ENCODE data around the gene MTR. TPM values are rescaled to one million over a fixed set of nuclear protein-coding genes. Genes with fewer than 3 reads are reported as not detected.

The MTR gene
- total RNA-seq, 1 donor from 2014 or later: 35.8 TPM

DNA sequence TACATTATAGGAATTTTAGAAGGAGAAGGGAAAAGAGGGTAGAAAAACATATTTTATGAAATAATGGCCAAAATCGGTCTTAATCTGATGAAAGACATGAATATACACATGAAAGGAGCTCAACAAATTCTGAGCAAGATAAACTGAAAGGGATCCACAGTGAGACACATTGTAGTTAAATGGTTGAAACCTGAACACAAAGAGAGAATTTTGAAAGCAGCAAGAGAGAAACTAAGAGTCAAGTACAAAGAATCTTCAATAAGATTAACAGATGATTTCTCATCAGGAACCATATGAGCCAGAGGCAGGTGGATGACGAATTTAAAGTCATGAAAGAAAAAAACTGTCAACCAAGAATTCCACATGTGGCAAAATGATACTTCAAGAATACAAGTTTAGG lies 15.8 kb upstream of the MTR start:
- no peak overlapping the region for H3K4me3 Mint-ChIP-seq (ENCODE audit: unreplicated experiment)
- TF ChIP-seq EZH2 (IDR thresholded peaks at IDR 0.05; ENCODE audit: insufficient read depth, low read length): no peak
- TF ChIP-seq, protein P1, sequence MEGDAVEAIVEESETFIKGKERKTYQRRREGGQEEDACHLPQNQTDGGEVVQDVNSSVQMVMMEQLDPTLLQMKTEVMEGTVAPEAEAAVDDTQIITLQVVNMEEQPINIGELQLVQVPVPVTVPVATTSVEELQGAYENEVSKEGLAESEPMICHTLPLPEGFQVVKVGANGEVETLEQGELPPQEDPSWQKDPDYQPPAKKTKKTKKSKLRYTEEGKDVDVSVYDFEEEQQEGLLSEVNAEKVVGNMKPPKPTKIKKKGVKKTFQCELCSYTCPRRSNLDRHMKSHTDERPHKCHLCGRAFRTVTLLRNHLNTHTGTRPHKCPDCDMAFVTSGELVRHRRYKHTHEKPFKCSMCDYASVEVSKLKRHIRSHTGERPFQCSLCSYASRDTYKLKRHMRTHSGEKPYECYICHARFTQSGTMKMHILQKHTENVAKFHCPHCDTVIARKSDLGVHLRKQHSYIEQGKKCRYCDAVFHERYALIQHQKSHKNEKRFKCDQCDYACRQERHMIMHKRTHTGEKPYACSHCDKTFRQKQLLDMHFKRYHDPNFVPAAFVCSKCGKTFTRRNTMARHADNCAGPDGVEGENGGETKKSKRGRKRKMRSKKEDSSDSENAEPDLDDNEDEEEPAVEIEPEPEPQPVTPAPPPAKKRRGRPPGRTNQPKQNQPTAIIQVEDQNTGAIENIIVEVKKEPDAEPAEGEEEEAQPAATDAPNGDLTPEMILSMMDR (IDR thresholded peaks at IDR 0.05; ENCODE audit: insufficient read depth, low read depth, low read length): no peak
- Histone ChIP-seq H4K20me1 (ENCODE audit: insufficient read depth, low read length) (no peaks in the 10 kb centered on the region), H3K9me3 (ENCODE audit: insufficient read depth, low read depth, low read length) (peaks cover 3% of the 10 kb centered on the region), H3K79me2 (ENCODE audit: insufficient read depth, low read length) (no peaks in the 10 kb centered on the region), H3K4me2 (ENCODE audit: low read length) (no peak overlapping the region), H3K27ac (ENCODE audit: low read depth, low read length) (no peak overlapping the region), H3K36me3 (ENCODE audit: insufficient read depth, low read length) (no peaks in the 10 kb centered on the region), H3K27me3 (ENCODE audit: insufficient read depth, low read length) (no peaks in the 10 kb centered on the region), H3K4me1 (ENCODE audit: insufficient read depth, low read length) (no peaks in the 10 kb centered on the region), H2AFZ (ENCODE audit: low read depth, low read length) (no peak overlapping the region), H3K4me3 (ENCODE audit: insufficient read depth, low read depth, low read length) (no peak overlapping the region), H3K9ac (ENCODE audit: low read length) (no peak overlapping the region)
- H3K9me3 Mint-ChIP-seq (ENCODE audit: unreplicated experiment): peaks cover 7% of the 10 kb centered on the region
- DNase-seq (ENCODE audit: low read depth) (no peak), FAIRE-seq (no peak)
- H3K27ac Mint-ChIP-seq (ENCODE audit: unreplicated experiment): no peak overlapping the region
- H3K27me3 Mint-ChIP-seq (ENCODE audit: low read depth, unreplicated experiment): no peaks in the 10 kb centered on the region
- H3K4me1 Mint-ChIP-seq (ENCODE audit: low read depth, unreplicated experiment): no peaks in the 10 kb centered on the region
- H3K36me3 Mint-ChIP-seq (ENCODE audit: low read depth, unreplicated experiment): no peaks in the 10 kb centered on the region

DNA sequence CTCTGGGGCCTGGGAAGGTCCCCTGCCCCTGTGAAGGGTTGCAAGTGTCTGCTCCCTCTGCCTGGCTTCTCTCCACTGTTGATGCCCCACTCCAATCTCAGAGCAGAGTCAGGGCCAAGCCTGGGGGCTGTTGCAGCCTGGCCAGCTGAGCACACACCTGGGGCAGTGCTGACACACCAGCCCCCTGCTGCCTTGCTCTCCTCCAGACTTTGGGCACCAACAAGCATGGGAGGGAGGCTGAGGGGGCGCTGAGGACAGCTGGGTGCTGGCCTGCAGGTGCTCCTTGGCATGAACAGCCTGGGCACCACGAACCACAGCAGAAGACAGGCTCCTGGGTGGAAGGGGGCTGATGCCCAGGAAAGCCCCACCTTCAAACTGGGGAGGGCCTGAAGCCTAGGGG lies 9.6 kb upstream of the MTR start:
- H3K4me3 ChIP-seq (ENCODE audit: insufficient read depth, low read depth, low read length): no peak overlapping the region
- no peaks in the 10 kb centered on the region for H4K20me1 ChIP-seq (ENCODE audit: insufficient read depth, low read length)
- H3K9ac ChIP-seq (ENCODE audit: low read length): no peak overlapping the region
- Mint-ChIP-seq H3K9me3 (ENCODE audit: unreplicated experiment) (no peaks in the 10 kb centered on the region), H3K4me3 (ENCODE audit: unreplicated experiment) (no peak overlapping the region), H3K4me1 (ENCODE audit: low read depth, unreplicated experiment) (no peaks in the 10 kb centered on the region), H3K27me3 (ENCODE audit: low read depth, unreplicated experiment) (peaks cover 1% of the 10 kb centered on the region), H3K36me3 (ENCODE audit: low read depth, unreplicated experiment) (no peaks in the 10 kb centered on the region), H3K27ac (ENCODE audit: unreplicated experiment) (no peak overlapping the region)
- H3K27me3 ChIP-seq (ENCODE audit: insufficient read depth, low read length): no peaks in the 10 kb centered on the region
- no peak for FAIRE-seq
- H3K4me2 ChIP-seq (ENCODE audit: low read length): no peak overlapping the region
- H3K27ac ChIP-seq (ENCODE audit: low read depth, low read length): no peak overlapping the region
- no peaks in the 10 kb centered on the region for H3K79me2 ChIP-seq (ENCODE audit: insufficient read depth, low read length)
- no peak for DNase-seq (ENCODE audit: low read depth)
- H3K36me3 ChIP-seq (ENCODE audit: insufficient read depth, low read length): no peaks in the 10 kb centered on the region
- H3K9me3 ChIP-seq (ENCODE audit: insufficient read depth, low read depth, low read length): no peaks in the 10 kb centered on the region
- H3K4me1 ChIP-seq (ENCODE audit: insufficient read depth, low read length): no peaks in the 10 kb centered on the region
- no peak for TF ChIP-seq EZH2 (IDR thresholded peaks at IDR 0.05; ENCODE audit: insufficient read depth, low read length)
- TF ChIP-seq, protein P1 (IDR thresholded peaks at IDR 0.05; ENCODE audit: insufficient read depth, low read depth, low read length): no peak
- H2AFZ ChIP-seq (ENCODE audit: low read depth, low read length): no peak overlapping the region

DNA sequence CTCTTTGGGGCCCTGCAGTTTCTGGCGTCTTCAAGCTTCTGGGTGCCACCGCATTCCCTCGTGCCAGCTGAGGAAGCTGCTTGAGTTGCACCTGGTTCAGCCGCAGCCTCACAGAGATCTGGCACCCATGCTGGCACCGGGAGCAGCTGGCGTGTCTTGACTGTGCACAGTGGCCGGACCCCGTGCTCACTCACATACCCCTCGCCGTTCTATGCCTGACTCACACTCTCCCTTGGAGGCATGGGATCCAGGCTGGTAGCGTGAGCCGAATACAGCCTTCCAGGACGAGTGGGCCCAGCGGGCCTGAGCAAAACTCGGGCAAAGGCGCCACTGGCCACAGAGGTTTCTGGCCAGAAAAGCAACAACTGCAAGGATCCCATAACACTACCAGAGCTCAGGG lies 8.6 kb upstream of the MTR start:
- Histone ChIP-seq H3K4me2 (ENCODE audit: low read length) (no peak overlapping the region), H3K9me3 (ENCODE audit: insufficient read depth, low read depth, low read length) (no peaks in the 10 kb centered on the region), H3K9ac (ENCODE audit: low read length) (no peak overlapping the region), H4K20me1 (ENCODE audit: insufficient read depth, low read length) (no peaks in the 10 kb centered on the region), H3K79me2 (ENCODE audit: insufficient read depth, low read length) (no peaks in the 10 kb centered on the region), H3K4me3 (ENCODE audit: insufficient read depth, low read depth, low read length) (no peak overlapping the region), H3K4me1 (ENCODE audit: insufficient read depth, low read length) (no peaks in the 10 kb centered on the region), H2AFZ (ENCODE audit: low read depth, low read length) (no peak overlapping the region), H3K27ac (ENCODE audit: low read depth, low read length) (no peak overlapping the region), H3K36me3 (ENCODE audit: insufficient read depth, low read length) (no peaks in the 10 kb centered on the region), H3K27me3 (ENCODE audit: insufficient read depth, low read length) (no peaks in the 10 kb centered on the region)
- Mint-ChIP-seq H3K27me3 (ENCODE audit: low read depth, unreplicated experiment) (peaks cover 3% of the 10 kb centered on the region), H3K4me1 (ENCODE audit: low read depth, unreplicated experiment) (no peaks in the 10 kb centered on the region), H3K9me3 (ENCODE audit: unreplicated experiment) (no peaks in the 10 kb centered on the region), H3K4me3 (ENCODE audit: unreplicated experiment) (no peak overlapping the region), H3K36me3 (ENCODE audit: low read depth, unreplicated experiment) (no peaks in the 10 kb centered on the region), H3K27ac (ENCODE audit: unreplicated experiment) (no peak overlapping the region)
- FAIRE-seq: no peak
- DNase-seq (ENCODE audit: low read depth): no peak
- TF ChIP-seq, protein P1 (IDR thresholded peaks at IDR 0.05; ENCODE audit: insufficient read depth, low read depth, low read length): no peak
- no peak for TF ChIP-seq EZH2 (IDR thresholded peaks at IDR 0.05; ENCODE audit: insufficient read depth, low read length)
